RWPE1 (cell line): ENCODE results near the gene PDGFRA.
A peak's percentile ranks its signal among the peaks of the same experiment; 100 is the strongest.

Source experiments
- CTCF ChIA-PET: fragments of 350-600 bp; sonication (Branson Sonifier 250); formaldehyde crosslinking; extraction: SDS; loops from one replicate; lab custom pipeline; 2021; lab: Yijun Ruan, JAX
- POLR2A ChIA-PET: fragments of 400-600 bp; formaldehyde crosslinking; extraction: SDS; loops from one replicate; lab custom pipeline; 2020; ENCODE audit warnings: antibody characterized with exemption; ENCODE audit not compliant: low non-redundant PET; lab: Yijun Ruan, JAX
- DNase-seq: peaks from one replicate; pipeline ENCODE4 v3.0.0; 2012; ENCODE audit warnings: low spot score
- H3K27ac ChIP-seq: fragments of 450-650 bp; 2 replicates; pipeline ENCODE4 v1.5.1; 2017
- CTCF ChIP-seq: fragments of 450-650 bp; conservative IDR thresholded peaks from 2 replicates; pipeline ENCODE4 v1.5.1; 2017; ENCODE audit warnings: low read depth, mild to moderate bottlenecking

PDGFRA gene

GRCh38 chr4:54225598-54226403, 3.3 kb upstream of the PDGFRA start:
- TF ChIP-seq CTCF = no peak
- POLR2A ChIA-PET = no interaction called here
- DNase-seq = no peak
- CTCF ChIA-PET = interaction anchor here (0.6 to 1.7 kb wide), 3 partner anchors 8 to 1542 kb away, joined by 3 to 8 read pairs (median 3); no protein-coding TSS in a partner anchor
- no peak overlapping the region for H3K27ac ChIP-seq

- TF ChIP-seq CTCF = no peak
- ChIA-PET POLR2A (no interaction called here), CTCF (interaction anchor here (1.3 to 1.7 kb wide), 2 partner anchors 8 to 318 kb away, joined by 3 to 8 read pairs; no protein-coding TSS in a partner anchor)
- no peak overlapping the region for H3K27ac ChIP-seq
- DNase-seq = no peak
Measured at GRCh38 chr4:54226404-54227255, 2.5 kb upstream of the PDGFRA start.

- POLR2A ChIA-PET = no interaction called here
- H3K27ac ChIP-seq = no peak overlapping the region
- no peak for DNase-seq
- CTCF ChIA-PET = interaction anchor here (0.6 kb wide), 1 partner anchor 298 kb away, joined by 3 read pairs; no protein-coding TSS in a partner anchor
- no peak for TF ChIP-seq CTCF
Measured at GRCh38 chr4:54227256-54228055, 1.6 kb upstream of the PDGFRA start.

GRCh38 chr4:54228056-54228527, 1.0 kb upstream of the PDGFRA start:
- peak; percentile 53 for DNase-seq
- no peak overlapping the region for H3K27ac ChIP-seq
- POLR2A ChIA-PET = no interaction called here
- TF ChIP-seq CTCF = peak; percentile 81
- CTCF ChIA-PET = interaction anchor here (0.6 to 1.9 kb wide), 3 partner anchors 307 to 761 kb away, joined by 3 to 5 read pairs (median 4); no protein-coding TSS in a partner anchor

- no peak for DNase-seq
- ChIA-PET CTCF (interaction anchor here (0.6 to 1.9 kb wide), 3 partner anchors 307 to 762 kb away, joined by 3 to 5 read pairs (median 4); no protein-coding TSS in a partner anchor), POLR2A (no interaction called here)
- no peak overlapping the region for H3K27ac ChIP-seq
- no peak for TF ChIP-seq CTCF
Measured at GRCh38 chr4:54228546-54228945, 547 bp upstream of the PDGFRA start.
